Naive thymus-derived CD8-positive, alpha-beta T cell (primary cell): ENCODE data around the gene TMEM179. TPM values are rescaled to one million over a fixed set of nuclear protein-coding genes. Genes with fewer than 3 reads are reported as not detected.

Experiments
- ATAC-seq, 2 donors: fragments of 150-1000 bp; cut with Tn5 transposase in 1 of 2; sonication (Bioruptor Pico), chemical (Tn5 transposase) in 1 of 2; 1 replicate in 1 of 2; 2 replicates in 1 of 2; pipeline ENCODE4 v1.10.0; 2021; ENCODE audit warnings: mild to moderate bottlenecking in 2 of 2, moderate library complexity in 2 of 2
- POLR2A ChIA-PET: fragments of 350-600 bp; sonication (Branson Sonifier 250); formaldehyde crosslinking; loops from one replicate; lab custom pipeline; 2021; ENCODE audit warnings: antibody characterized with exemption; lab: Charles Lee
- DNase-seq, 10 donors: peaks; one replicate each; pipeline versions ENCODE4 v3.0.0 to v3.0.0-alpha.2; 2020 to 2022
- H3K27ac Mint-ChIP-seq, 10 donors: one replicate each; pipeline ENCODE4 v1.8.0; 2020 to 2022; ENCODE audit warnings: mild to moderate bottlenecking in 10 of 10, mixed read lengths in 10 of 10, moderate library complexity in 4 of 10, inconsistent platforms in 1 of 10
- H3K27me3 Mint-ChIP-seq, 5 donors: one replicate each; pipeline ENCODE4 v1.8.0; 2021 to 2022; ENCODE audit warnings: mixed read lengths in 5 of 5
- H3K36me3 Mint-ChIP-seq, 3 donors: one replicate each; pipeline ENCODE4 v1.8.0; 2020 to 2022; ENCODE audit warnings: mixed read lengths in 3 of 3, mild to moderate bottlenecking in 2 of 3, inconsistent platforms in 1 of 3
- H3K4me1 Mint-ChIP-seq, 4 donors: one replicate each; pipeline ENCODE4 v1.8.0; 2021 to 2022; ENCODE audit warnings: mixed read lengths in 4 of 4
- H3K4me3 Mint-ChIP-seq, 10 donors: one replicate each; pipeline ENCODE4 v1.8.0; 2020 to 2022; ENCODE audit warnings: mild to moderate bottlenecking in 10 of 10, mixed read lengths in 10 of 10, moderate library complexity in 6 of 10, inconsistent platforms in 1 of 10
- H3K9me3 Mint-ChIP-seq, 9 donors: one replicate each; pipeline ENCODE4 v1.8.0; 2020 to 2022; ENCODE audit warnings: mixed read lengths in 9 of 9, mild to moderate bottlenecking in 3 of 9, inconsistent platforms in 1 of 9, moderate library complexity in 1 of 9
- polyA plus RNA-seq, 3 donors: library from polyadenylated mRNA; unstranded; fragments of 300-500 nt; fragmentation: Illumina TruSeq; gene quantifications; one replicate each; pipeline ENCODE4 v1.2.3, GENCODE V29; 2021
- total RNA-seq, 8 experiments: library from RNA in 2 of 8; stranded (reverse) in 2 of 8; gene quantifications; one replicate each; pipeline ENCODE4 v1.2.3 and lab custom pipeline; 2021 to 2026

Gene TMEM179
- total and polyA plus RNA-seq, 5 experiments from 2014 or later: not detected

- peaks cover 0 to 2% (median 0%) of the 10 kb centered on the region in 9 donors for H3K9me3 Mint-ChIP-seq
- H3K27ac Mint-ChIP-seq: peak overlapping the region in 2 of 10 donors; percentile 29 to 42
- DNase-seq: no peak
- POLR2A ChIA-PET: no interaction called here
- no peaks in the 10 kb centered on the region for H3K36me3 Mint-ChIP-seq
- ATAC-seq: no peak
- no peaks in the 10 kb centered on the region for H3K4me1 Mint-ChIP-seq
- peaks cover 1 to 54% (median 26%) of the 10 kb centered on the region in 5 donors for H3K27me3 Mint-ChIP-seq
- H3K4me3 Mint-ChIP-seq: no peak overlapping the region
These were observed 53.5 kb downstream of the TMEM179 start for GRCh38 chr14:104550861-104551728.

GRCh38 chr14:104550340-104550860 is 54.2 kb downstream of the TMEM179 start:
- peaks cover 0 to 2% (median 0%) of the 10 kb centered on the region in 3 donors for H3K36me3 Mint-ChIP-seq
- H3K4me3 Mint-ChIP-seq: no peak overlapping the region
- ATAC-seq (no peak), DNase-seq (no peak)
- POLR2A ChIA-PET: no interaction called here
- peaks cover 0 to 2% (median 0%) of the 10 kb centered on the region in 9 donors for H3K9me3 Mint-ChIP-seq
- no peaks in the 10 kb centered on the region for H3K4me1 Mint-ChIP-seq
- peaks cover 1 to 61% (median 26%) of the 10 kb centered on the region in 5 donors for H3K27me3 Mint-ChIP-seq
- no peak overlapping the region for H3K27ac Mint-ChIP-seq

DNA sequence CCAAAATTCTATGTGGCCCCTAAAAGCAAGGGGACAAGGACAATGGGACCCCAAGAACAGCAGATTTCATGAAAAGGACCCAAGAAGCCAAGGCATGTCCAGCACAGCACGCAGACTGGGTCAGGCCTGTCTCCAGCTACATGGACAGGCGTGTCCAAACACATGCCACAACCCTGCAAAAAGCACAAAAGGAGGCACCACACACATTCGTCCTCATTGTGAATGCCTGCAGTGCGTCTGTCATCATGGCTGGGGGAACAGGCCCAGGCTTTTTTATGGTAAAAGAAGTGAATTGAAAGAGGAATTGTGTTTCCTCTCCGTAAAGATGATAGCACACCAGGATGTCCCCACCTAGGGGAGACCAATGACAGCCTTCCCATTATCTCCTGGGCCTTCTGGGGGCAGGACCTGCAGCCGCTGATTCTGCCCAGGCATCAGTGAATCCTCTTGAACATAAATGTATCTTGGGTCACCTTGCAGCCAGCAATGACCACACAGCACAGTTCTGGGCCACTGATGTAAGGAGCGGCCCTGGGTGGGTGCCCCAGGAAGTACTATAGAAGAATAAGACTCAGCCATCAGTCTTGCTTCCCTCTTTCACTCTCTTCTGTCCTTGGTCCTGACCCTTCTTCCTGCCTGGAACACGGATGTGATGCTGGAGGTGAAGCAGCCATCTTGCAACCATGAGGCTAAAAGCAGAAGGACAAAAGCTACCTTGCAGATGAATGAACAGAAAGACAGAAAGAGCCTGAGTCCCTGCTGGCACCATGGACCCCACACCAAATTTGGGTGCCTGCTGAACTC is 54.8 kb downstream of the TMEM179 start:
- H3K4me1 Mint-ChIP-seq: no peaks in the 10 kb centered on the region
- no peak overlapping the region for H3K27ac Mint-ChIP-seq
- POLR2A ChIA-PET: no interaction called here
- DNase-seq (no peak), ATAC-seq (no peak)
- peaks cover 4 to 67% (median 31%) of the 10 kb centered on the region in 5 donors for H3K27me3 Mint-ChIP-seq
- H3K9me3 Mint-ChIP-seq: peaks cover 0 to 2% (median 0%) of the 10 kb centered on the region in 9 donors
- H3K36me3 Mint-ChIP-seq: peaks cover 0 to 2% (median 0%) of the 10 kb centered on the region in 3 donors
- H3K4me3 Mint-ChIP-seq: no peak overlapping the region

DNA sequence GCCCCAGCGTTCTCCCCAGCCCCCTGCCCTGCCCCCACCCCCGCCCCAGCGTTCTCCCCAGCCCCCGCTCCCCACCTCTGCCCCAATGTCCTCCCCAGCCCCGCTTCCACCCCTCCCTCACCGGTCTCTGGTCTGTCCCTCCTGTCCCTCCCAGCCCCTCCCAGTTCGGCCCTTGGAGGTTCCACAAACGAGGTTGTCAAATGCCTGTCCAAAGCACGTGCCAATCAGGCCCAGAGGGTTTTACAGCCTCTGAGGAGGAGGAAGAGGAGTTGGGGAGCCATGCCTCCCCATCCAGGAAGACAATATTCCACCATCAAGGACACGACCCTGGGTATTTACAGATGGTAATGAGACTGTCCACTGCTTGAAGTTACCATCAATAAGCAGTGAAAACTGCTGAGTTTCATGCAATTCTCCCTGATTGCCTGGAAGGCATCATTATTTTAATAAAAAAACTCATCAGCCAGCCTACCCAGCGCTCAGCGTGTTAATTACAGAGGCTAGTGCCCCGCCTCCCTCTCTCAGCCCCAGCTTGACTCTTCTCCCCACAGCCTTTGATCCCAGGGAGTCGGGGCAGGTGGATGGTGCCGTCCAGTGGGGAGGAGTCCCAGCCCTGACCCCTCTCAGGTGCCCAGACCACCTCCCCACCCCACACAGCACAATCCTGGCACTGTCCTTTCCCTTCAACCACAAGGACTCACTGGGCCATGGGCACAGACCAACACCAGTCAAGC is 55.6 kb downstream of the TMEM179 start:
- no peak overlapping the region for H3K27ac Mint-ChIP-seq
- no peak overlapping the region for H3K4me3 Mint-ChIP-seq
- H3K36me3 Mint-ChIP-seq: peaks cover 0 to 2% (median 0%) of the 10 kb centered on the region in 3 donors
- no peaks in the 10 kb centered on the region for H3K4me1 Mint-ChIP-seq
- peaks cover 5 to 75% (median 38%) of the 10 kb centered on the region in 5 donors for H3K27me3 Mint-ChIP-seq
- H3K9me3 Mint-ChIP-seq: peaks cover 0 to 2% (median 0%) of the 10 kb centered on the region in 9 donors
- POLR2A ChIA-PET: no interaction called here
- DNase-seq: no peak
- no peak for ATAC-seq

DNA sequence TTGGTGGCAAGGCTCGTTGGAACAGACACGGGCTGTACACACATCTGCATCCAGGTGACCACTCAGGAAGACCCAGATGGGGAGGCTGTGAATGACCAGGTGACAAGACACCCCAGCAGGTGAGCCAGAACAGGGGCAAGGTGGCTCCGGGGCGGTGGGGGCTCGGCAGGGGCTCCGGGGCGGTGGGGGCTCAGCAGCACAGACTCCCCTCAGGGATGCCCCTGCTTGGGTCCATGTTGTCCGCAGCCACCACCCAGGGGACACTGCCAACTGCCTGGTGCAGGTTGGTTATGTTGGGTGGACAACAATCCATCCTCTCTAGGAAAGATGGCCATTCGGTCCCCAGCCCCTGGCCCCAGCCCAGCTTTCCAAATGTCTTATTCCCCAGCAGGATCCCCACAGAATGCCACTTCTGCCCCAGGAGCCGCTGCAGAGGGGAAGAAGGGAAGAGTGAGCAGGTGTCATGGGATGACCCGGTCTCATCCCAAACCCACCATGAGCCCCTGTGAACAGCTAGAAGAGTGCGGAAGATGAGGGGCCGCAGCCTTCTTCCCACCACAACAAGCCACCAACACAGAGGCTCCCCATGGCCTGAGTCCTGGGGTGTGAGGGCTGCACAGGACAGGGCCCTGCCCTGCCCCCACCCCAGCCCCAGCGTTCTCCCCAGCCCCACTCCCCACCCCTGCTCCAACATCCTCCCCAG is 56.4 kb downstream of the TMEM179 start:
- no peak overlapping the region for H3K4me3 Mint-ChIP-seq
- H3K4me1 Mint-ChIP-seq: no peaks in the 10 kb centered on the region
- no peak overlapping the region for H3K27ac Mint-ChIP-seq
- POLR2A ChIA-PET: no interaction called here
- H3K27me3 Mint-ChIP-seq: peaks cover 5 to 77% (median 40%) of the 10 kb centered on the region in 5 donors
- ATAC-seq (no peak), DNase-seq (peak in 1 of 10 donors; percentile 0)
- H3K9me3 Mint-ChIP-seq: peaks cover 0 to 2% (median 0%) of the 10 kb centered on the region in 9 donors
- H3K36me3 Mint-ChIP-seq: peaks cover 0 to 2% (median 0%) of the 10 kb centered on the region in 3 donors

DNA sequence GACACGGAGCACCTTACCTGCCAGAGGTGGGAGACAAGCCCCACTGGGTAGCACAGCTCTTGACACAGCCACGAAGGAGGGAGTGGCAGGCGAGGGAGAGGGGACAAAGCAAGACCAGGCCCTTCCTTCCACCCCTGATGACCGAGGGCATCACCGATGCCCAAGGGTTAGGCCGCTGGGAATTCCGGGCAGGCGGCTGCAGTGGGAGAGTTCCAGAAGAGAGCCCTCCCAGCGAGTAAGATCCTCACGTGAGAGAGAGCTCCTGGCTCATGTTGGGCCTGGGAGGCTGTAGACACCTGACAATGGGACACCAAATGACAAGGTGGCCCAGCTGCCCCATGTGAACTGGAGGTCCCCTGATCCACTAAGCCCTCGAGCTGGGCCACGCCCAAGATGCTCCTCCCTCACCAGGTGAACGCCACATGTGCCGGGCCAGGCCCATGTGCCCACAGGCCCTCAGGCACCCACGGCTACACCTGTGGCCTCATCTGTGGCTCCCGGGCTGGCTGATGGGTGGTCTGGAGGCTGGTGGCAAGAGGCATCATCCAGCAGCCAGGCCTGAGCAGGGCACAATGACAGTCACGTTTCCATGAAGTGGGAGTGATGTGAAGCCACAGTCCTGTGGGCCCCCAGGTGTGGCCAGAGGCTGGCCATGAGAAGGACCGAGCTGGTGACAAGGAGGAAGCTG is 57.1 kb downstream of the TMEM179 start:
- peaks cover 0 to 2% (median 0%) of the 10 kb centered on the region in 9 donors for H3K9me3 Mint-ChIP-seq
- DNase-seq (no peak), ATAC-seq (no peak)
- peaks cover 0 to 2% (median 0%) of the 10 kb centered on the region in 3 donors for H3K36me3 Mint-ChIP-seq
- H3K27ac Mint-ChIP-seq: no peak overlapping the region
- H3K4me1 Mint-ChIP-seq: no peaks in the 10 kb centered on the region
- H3K27me3 Mint-ChIP-seq: peaks cover 5 to 77% (median 41%) of the 10 kb centered on the region in 5 donors
- POLR2A ChIA-PET: no interaction called here
- H3K4me3 Mint-ChIP-seq: no peak overlapping the region

DNA sequence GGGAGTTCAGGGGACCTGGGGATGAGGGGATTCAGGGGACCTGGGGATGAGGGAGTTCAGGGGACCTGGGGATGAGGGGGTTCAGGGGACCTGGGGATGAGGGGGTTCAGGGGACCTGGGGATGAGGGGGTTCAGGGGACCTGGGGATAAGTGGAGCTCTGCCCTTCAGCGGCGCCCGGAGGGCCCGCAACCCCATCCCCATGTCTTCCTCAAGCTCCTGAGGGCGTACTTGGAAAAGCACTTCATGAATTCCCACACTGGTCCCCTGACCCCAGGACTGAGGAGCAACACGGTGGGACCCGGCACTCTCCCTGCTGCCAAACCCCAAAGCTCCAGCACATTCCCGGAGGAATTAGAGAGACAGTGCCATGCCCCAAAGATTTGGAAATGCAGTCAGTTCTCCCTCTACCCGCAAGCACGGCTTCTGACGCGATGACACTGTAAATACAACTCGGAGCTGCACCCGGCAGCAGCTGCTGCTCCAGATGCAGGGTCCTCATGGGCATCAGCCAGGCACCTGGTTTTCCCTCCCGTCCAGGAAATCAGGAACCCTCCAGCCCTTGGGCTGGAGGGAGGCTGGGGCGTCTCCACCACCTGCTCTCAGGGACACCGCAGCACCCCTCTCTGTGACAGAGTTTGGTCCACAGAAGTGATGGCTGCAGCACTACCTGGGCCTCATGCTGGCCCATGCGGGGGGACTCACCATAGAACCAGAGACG is 57.8 kb downstream of the TMEM179 start:
- POLR2A ChIA-PET: no interaction called here
- no peak overlapping the region for H3K4me3 Mint-ChIP-seq
- H3K9me3 Mint-ChIP-seq: peaks cover 0 to 2% (median 0%) of the 10 kb centered on the region in 9 donors
- H3K27me3 Mint-ChIP-seq: peaks cover 5 to 77% (median 43%) of the 10 kb centered on the region in 5 donors
- peaks cover 0 to 2% (median 0%) of the 10 kb centered on the region in 3 donors for H3K36me3 Mint-ChIP-seq
- ATAC-seq (no peak), DNase-seq (no peak)
- H3K4me1 Mint-ChIP-seq: no peaks in the 10 kb centered on the region
- H3K27ac Mint-ChIP-seq: peak overlapping the region in 1 of 10 donors; percentile 50

GRCh38 chr14:104545942-104546501 is 58.5 kb downstream of the TMEM179 start:
- H3K4me3 Mint-ChIP-seq: no peak overlapping the region
- POLR2A ChIA-PET: no interaction called here
- H3K27me3 Mint-ChIP-seq: peaks cover 7 to 76% (median 43%) of the 10 kb centered on the region in 5 donors
- H3K27ac Mint-ChIP-seq: peak overlapping the region in 1 of 10 donors; percentile 50
- H3K36me3 Mint-ChIP-seq: peaks cover 0 to 2% (median 0%) of the 10 kb centered on the region in 3 donors
- DNase-seq (peak in 1 of 10 donors; percentile 0), ATAC-seq (no peak)
- no peaks in the 10 kb centered on the region for H3K4me1 Mint-ChIP-seq
- peaks cover 0 to 2% (median 0%) of the 10 kb centered on the region in 9 donors for H3K9me3 Mint-ChIP-seq

DNA sequence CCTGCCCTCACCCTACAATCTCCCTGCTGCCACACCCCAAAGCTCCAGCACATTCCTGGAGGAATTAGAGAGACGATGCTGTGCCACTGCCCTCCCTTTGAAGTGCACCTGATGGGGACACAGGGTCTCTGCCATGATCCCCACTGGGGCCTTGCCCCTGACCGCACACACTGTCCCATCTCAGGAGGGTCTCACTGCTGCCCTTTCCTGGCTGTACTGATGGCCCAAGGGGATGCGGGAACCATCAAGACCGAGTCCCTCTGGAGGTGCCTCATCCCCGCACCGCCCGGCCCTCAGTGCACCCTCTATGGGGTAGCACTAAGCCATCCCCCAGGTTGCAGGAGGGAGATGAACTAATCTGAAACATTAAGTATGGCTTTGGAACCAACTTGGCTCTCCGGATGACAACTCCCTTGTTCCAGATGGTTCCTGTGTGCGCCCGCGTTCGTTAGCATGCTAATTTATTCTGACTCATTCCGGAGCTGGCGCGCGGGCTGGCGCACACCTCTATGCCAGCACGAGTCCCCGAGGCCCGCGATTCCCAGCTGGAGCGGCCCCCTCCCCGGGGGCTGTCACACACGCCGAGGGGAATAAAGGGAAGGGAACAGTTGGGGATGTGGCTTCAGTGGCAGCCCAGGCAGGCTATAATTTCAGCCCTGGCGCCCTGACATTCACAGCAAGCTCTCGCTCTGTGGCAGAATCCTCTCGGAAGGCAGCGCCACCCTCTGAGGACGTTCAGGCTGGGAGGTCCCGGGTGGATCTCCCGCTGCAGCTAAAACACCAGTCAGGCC is 59.2 kb downstream of the TMEM179 start:
- DNase-seq (peak in 1 of 10 donors; percentile 0), ATAC-seq (no peak)
- Mint-ChIP-seq H3K4me1 (no peaks in the 10 kb centered on the region), H3K27ac (no peak overlapping the region), H3K9me3 (peaks cover 0 to 2% (median 0%) of the 10 kb centered on the region in 9 donors), H3K4me3 (no peak overlapping the region), H3K36me3 (peaks cover 0 to 2% (median 0%) of the 10 kb centered on the region in 3 donors), H3K27me3 (peaks cover 8 to 75% (median 43%) of the 10 kb centered on the region in 5 donors)
- POLR2A ChIA-PET: no interaction called here
